SK-N-MC (cell line): ENCODE results near the gene CTSZ.
"Not testable (repeated sequence)": the region's sequence is repeated elsewhere in the genome, so short reads cannot be mapped to it uniquely, and the experiment has no call there.

Experiments used
- DNase-seq: peaks from one replicate; pipeline ENCODE4 v3.0.0-alpha.2; 2011; ENCODE audit warnings: low read depth, low spot score
- H3K27ac ChIP-seq: fragments of 200-600 bp; sonication (generic); 2 replicates; pipeline ENCODE4 v1.5.1; 2016; ENCODE audit warnings: mixed run types
- H3K36me3 ChIP-seq: fragments of 200-600 bp; sonication (generic); 2 replicates; pipeline ENCODE4 v1.6.1; 2017; ENCODE audit warnings: antibody characterized with exemption, low read length, mixed read lengths; ENCODE audit not compliant: insufficient read depth
- H3K4me3 ChIP-seq: fragments of 200-600 bp; sonication (generic); 2 replicates; pipeline ENCODE4 v1.5.1; 2016
- H3K9ac ChIP-seq: fragments of 200-600 bp; sonication (generic); 2 replicates; pipeline ENCODE4 v1.8.0; 2017; ENCODE audit warnings: mixed run types, mixed read lengths; ENCODE audit not compliant: insufficient read length
- H3K9me3 ChIP-seq: fragments of 200-600 bp; sonication (generic); 2 replicates; pipeline ENCODE4 v1.6.1; 2017; ENCODE audit warnings: low read depth, mild to moderate bottlenecking, antibody characterized with exemption, low read length, moderate library complexity, mixed read lengths
- EZH2 ChIP-seq: fragments of 200-600 bp; sonication (generic); IDR thresholded peaks from one replicate; pipeline ENCODE4 v1.6.1; 2017; ENCODE audit warnings: antibody characterized with exemption
- FOXP2 ChIP-seq: optimal IDR thresholded peaks from 2 replicates; pipeline ENCODE3; 2011; ENCODE audit warnings: mild to moderate bottlenecking, moderate library complexity; ENCODE audit not compliant: insufficient read depth; ENCODE audit errors: extremely low read length, control extremely low read depth
- POLR2AphosphoS5 ChIP-seq: IDR thresholded peaks from 2 replicates; pipeline ENCODE4 v1.6.1; 2012; ENCODE audit warnings: mild to moderate bottlenecking, low read depth, low read length, borderline replicate concordance

CTSZ gene

GRCh38 chr20:58973866-58974265, 33.2 kb downstream of the CTSZ start:
- H3K27ac ChIP-seq, result no peak overlapping the region
- TF ChIP-seq POLR2AphosphoS5 (no peak), FOXP2 (no peak), EZH2 (no peak)
- DNase-seq, result no peak
- peaks cover 11% of the 10 kb centered on the region; the same call in 1 of the 2 replicates for H3K9me3 ChIP-seq
- H3K9ac ChIP-seq, result no peak overlapping the region
- no peaks in the 10 kb centered on the region for H3K36me3 ChIP-seq
- H3K4me3 ChIP-seq, result no peak overlapping the region

- no peak for DNase-seq
- Histone ChIP-seq H3K36me3 (no peaks in the 10 kb centered on the region), H3K9me3 (peaks cover 11% of the 10 kb centered on the region; the same call in 1 of the 2 replicates), H3K4me3 (no peak overlapping the region), H3K9ac (no peak overlapping the region), H3K27ac (no peak overlapping the region)
- TF ChIP-seq EZH2 (no peak), FOXP2 (no peak), POLR2AphosphoS5 (no peak)
Observed at GRCh38 chr20:58973179-58973578, 33.9 kb downstream of the CTSZ start.

- Histone ChIP-seq H3K36me3 (no peaks in the 10 kb centered on the region), H3K9me3 (peaks cover 11% of the 10 kb centered on the region; the same call in 1 of the 2 replicates), H3K9ac (no peak overlapping the region), H3K27ac (no peak overlapping the region), H3K4me3 (no peak overlapping the region)
- DNase-seq, result no peak
- TF ChIP-seq FOXP2, result no peak
- no peak for TF ChIP-seq POLR2AphosphoS5
- TF ChIP-seq EZH2, result no peak
Observed at GRCh38 chr20:58971429-58971828, 35.6 kb downstream of the CTSZ start.

- H3K4me3 ChIP-seq, result no peak overlapping the region
- no peaks in the 10 kb centered on the region for H3K36me3 ChIP-seq
- H3K9ac ChIP-seq, result no peak overlapping the region
- peaks cover 6% of the 10 kb centered on the region; the same call in 1 of the 2 replicates for H3K9me3 ChIP-seq
- TF ChIP-seq EZH2 (no peak), POLR2AphosphoS5 (no peak), FOXP2 (no peak)
- no peak for DNase-seq
- no peak overlapping the region for H3K27ac ChIP-seq
Observed at GRCh38 chr20:58970146-58970545, 36.9 kb downstream of the CTSZ start.

GRCh38 chr20:58969439-58969838, 37.6 kb downstream of the CTSZ start:
- TF ChIP-seq FOXP2, result no peak
- TF ChIP-seq EZH2, result no peak
- no peak for TF ChIP-seq POLR2AphosphoS5
- Histone ChIP-seq H3K4me3 (no peak overlapping the region), H3K9me3 (peaks cover 6% of the 10 kb centered on the region; the same call in 1 of the 2 replicates), H3K27ac (no peak overlapping the region), H3K36me3 (no peaks in the 10 kb centered on the region), H3K9ac (no peak overlapping the region)
- DNase-seq, result no peak

GRCh38 chr20:58967652-58968429, 39.2 kb downstream of the CTSZ start:
- Histone ChIP-seq H3K27ac (no peak overlapping the region), H3K4me3 (no peak overlapping the region), H3K9me3 (peaks cover 6% of the 10 kb centered on the region; the same call in 1 of the 2 replicates), H3K9ac (no peak overlapping the region), H3K36me3 (no peaks in the 10 kb centered on the region)
- TF ChIP-seq FOXP2 (no peak), EZH2 (no peak), POLR2AphosphoS5 (no peak)
- DNase-seq, result no peak

- Histone ChIP-seq H3K9me3 (peaks cover 6% of the 10 kb centered on the region; the same call in 1 of the 2 replicates), H3K27ac (no peak overlapping the region), H3K9ac (no peak overlapping the region), H3K4me3 (no peak overlapping the region), H3K36me3 (no peaks in the 10 kb centered on the region)
- no peak for DNase-seq
- TF ChIP-seq POLR2AphosphoS5 (no peak), FOXP2 (no peak), EZH2 (no peak)
Observed at GRCh38 chr20:58965270-58966064, 41.6 kb downstream of the CTSZ start.

GRCh38 chr20:58963922-58964321, 43.1 kb downstream of the CTSZ start:
- H3K27ac ChIP-seq, H3K9me3 ChIP-seq, DNase-seq, H3K36me3 ChIP-seq, H3K4me3 ChIP-seq, H3K9ac ChIP-seq: not testable (repeated sequence)

- TF ChIP-seq EZH2 (no peak), FOXP2 (no peak), POLR2AphosphoS5 (no peak)
- no peak for DNase-seq
- Histone ChIP-seq H3K9me3 (no peaks in the 10 kb centered on the region), H3K4me3 (no peak overlapping the region), H3K36me3 (no peaks in the 10 kb centered on the region), H3K27ac (no peak overlapping the region), H3K9ac (no peak overlapping the region)
Observed at GRCh38 chr20:58963060-58963584, 43.9 kb downstream of the CTSZ start.
